ENCODE results near the gene MYMK. TPM values are rescaled to one million over a fixed set of nuclear protein-coding genes. Genes with fewer than 3 reads are reported as not detected.

Gene MYMK
- total and polyA plus RNA-seq, 2 of the 8 experiments (the other 6 are each of a cell fraction or from before 2014, with no cell fraction given): not detected

DNA sequence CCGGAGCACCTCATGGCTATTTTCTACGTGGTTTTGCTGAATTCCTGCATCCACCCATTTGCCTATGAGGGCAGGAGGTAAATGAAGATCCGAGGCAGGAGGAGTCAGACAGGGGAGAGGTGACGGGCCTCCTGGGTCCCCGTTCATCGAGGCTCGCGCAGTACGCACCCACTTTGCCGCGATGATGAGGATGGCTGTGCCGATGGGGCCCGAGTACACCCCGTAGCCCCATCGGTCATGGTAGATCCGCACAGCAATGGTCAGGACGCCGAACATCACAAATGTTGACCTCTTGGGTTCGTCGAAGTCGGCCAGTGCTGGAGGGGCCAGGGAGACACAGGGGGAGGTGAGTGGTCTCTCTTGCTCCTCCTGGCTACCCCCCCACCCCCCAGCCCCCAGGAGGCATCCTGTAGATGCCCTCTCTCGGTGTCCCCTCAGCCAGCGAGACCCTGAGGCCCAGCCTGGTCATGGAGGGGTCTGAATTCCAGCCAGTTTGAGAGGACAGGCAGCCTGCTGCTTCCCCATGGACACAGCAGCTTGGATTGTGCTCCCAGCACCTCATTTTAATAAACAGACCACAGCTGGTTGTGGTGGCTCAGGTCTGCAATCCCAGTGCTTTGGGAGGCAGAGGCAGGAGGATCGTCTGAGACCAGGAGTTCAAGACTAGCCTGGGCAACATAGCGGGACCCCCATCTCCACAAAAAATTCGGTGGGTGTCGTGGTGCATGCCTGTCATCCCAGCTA lies 5.9 kb downstream of the MYMK start:
- H4K20me1 ChIP-seq (replicated peaks in 1 of 2; ENCODE audit: control insufficient read depth in 1 of 2, insufficient read depth in 2 of 2, low read length in 2 of 2): no peaks in the 10 kb centered on the region
- H3K79me2 ChIP-seq (ENCODE audit: control insufficient read depth in 1 of 2, insufficient read depth in 2 of 2, low read length in 2 of 2): no peaks in the 10 kb centered on the region
- no peaks in the 10 kb centered on the region for H3K9me3 ChIP-seq (ENCODE audit: insufficient read depth in 2 of 2, low read depth in 1 of 2, low read length in 1 of 2)
- H4K91ac ChIP-seq (replicated peaks; ENCODE audit: insufficient read length, low read length): no peak overlapping the region
- no peak overlapping the region for H2BK15ac ChIP-seq (ENCODE audit: low read length)
- FAIRE-seq (no peak), DNase-seq (ENCODE audit: low read depth in 1 of 2, low spot score in 2 of 2) (no peak)
- no peak overlapping the region for H3K4ac ChIP-seq (replicated peaks; ENCODE audit: insufficient read length, low read depth, low read length)
- H3K27ac ChIP-seq (ENCODE audit: low read depth, low read length): no peak overlapping the region
- H2BK5ac ChIP-seq (ENCODE audit: low read depth, low read length): no peak overlapping the region
- no peak overlapping the region for H3K4me3 ChIP-seq (ENCODE audit: extremely low read depth in 1 of 4, insufficient read depth in 2 of 4, low read depth in 3 of 4, low read length in 4 of 4)
- H3K4me1 ChIP-seq (replicated peaks in 1 of 4; ENCODE audit: control insufficient read depth in 3 of 4, insufficient read depth in 4 of 4, low read length in 3 of 4): peaks cover 0 to 3% (median 0%) of the 10 kb centered on the region in 4 experiments; a peak in 1 of 7 replicates
- no peak overlapping the region for H3K9ac ChIP-seq (replicated peaks in 1 of 4; ENCODE audit: extremely low read depth in 1 of 4, low read depth in 3 of 4, low read length in 3 of 4)
- H4K8ac ChIP-seq (ENCODE audit: extremely low read depth, insufficient read depth, low read length): peak overlapping the region; percentile 60; the same call in 1 of the 2 replicates
- no peak overlapping the region for H3K56ac ChIP-seq (replicated peaks; ENCODE audit: insufficient read length, low read depth, low read length)
- H3K18ac ChIP-seq (ENCODE audit: extremely low read depth, low read length): no peak overlapping the region
- H3K14ac ChIP-seq (ENCODE audit: insufficient read length): no peak overlapping the region
- no peaks in the 10 kb centered on the region for H3K23me2 ChIP-seq (ENCODE audit: low read depth, low read length)
- H3K27me3 ChIP-seq (replicated peaks in 1 of 4; ENCODE audit: control insufficient read depth in 3 of 4, extremely low read depth in 1 of 4, insufficient read depth in 3 of 4, low read length in 3 of 4): no peaks in the 10 kb centered on the region
- no peak overlapping the region for H3K23ac ChIP-seq (ENCODE audit: insufficient read length)
- 0 out of 2 replicates have a peak overlapping the region, but pooled peaks have one; percentile 13 for H2BK20ac ChIP-seq (ENCODE audit: low read length)
- POLR2A ChIA-PET (ENCODE audit: partially characterized antibody): interaction anchor here (1.4 to 1.5 kb wide), 2 partner anchors 8 to 13 kb away, joined by 3 to 9 read pairs; no protein-coding TSS in a partner anchor
- H3K36me3 ChIP-seq (ENCODE audit: control insufficient read depth in 2 of 4, insufficient read depth in 4 of 4, low read length in 3 of 4): no peaks in the 10 kb centered on the region
- CTCF ChIA-PET (ENCODE audit: partially characterized antibody): interaction anchor here (1.3 to 2.2 kb wide), 5 partner anchors 10 to 208 kb away, joined by 3 to 10 read pairs (median 4); no protein-coding TSS in a partner anchor
- no peak overlapping the region for H2BK12ac ChIP-seq (ENCODE audit: low read depth, low read length)
- H2AK5ac ChIP-seq (ENCODE audit: low read depth, low read length): no peak overlapping the region
- no peak overlapping the region for H2BK120ac ChIP-seq (replicated peaks; ENCODE audit: low read depth, low read length)
- H2AFZ ChIP-seq (ENCODE audit: low read length): no peak overlapping the region
- H3K4me2 ChIP-seq (ENCODE audit: insufficient read depth in 1 of 2, low read depth in 2 of 2, low read length in 2 of 2): no peak overlapping the region
- WGBS, 2 experiments (ENCODE audit: extremely low coverage in 1 of 2, insufficient coverage in 1 of 2, insufficient read length in 1 of 2, insufficient replicate concordance in 2 of 2, low coverage in 1 of 2, low lambda C conversion rate in 2 of 2, missing lambda C conversion rate in 1 of 2): 93% methylated on average over 25 of the region's 27 CpGs; no CpG with 5 or more reads in 1 of the 2 experiments
- no peaks in the 10 kb centered on the region for H3K79me1 ChIP-seq (ENCODE audit: low read depth, low read length)
- no peak overlapping the region for H4K5ac ChIP-seq (ENCODE audit: insufficient read length, low read depth, low read length)
- TF ChIP-seq SIN3A (conservative IDR thresholded peaks at IDR 0.05 in 1 of 2, IDR thresholded peaks at IDR 0.05 in 1 of 2; ENCODE audit: low read depth in 1 of 2, low read length in 2 of 2) (no peak), GTF2F1 (IDR thresholded peaks at IDR 0.05; ENCODE audit: borderline replicate concordance, low read depth, low read length) (no peak), BCL11A (IDR thresholded peaks at IDR 0.05; ENCODE audit: low read depth in 2 of 2, low read length in 2 of 2) (no peak), EZH2 (IDR thresholded peaks at IDR 0.05; ENCODE audit: low read depth, low read length, severe bottlenecking) (no peak), POLR2A (IDR thresholded peaks at IDR 0.05; ENCODE audit: control extremely low read depth in 1 of 2, low read depth in 2 of 2, low read length in 2 of 2) (no peak), TCF12 (IDR thresholded peaks at IDR 0.05; ENCODE audit: low read depth, low read length) (no peak), CEBPB (IDR thresholded peaks at IDR 0.05; ENCODE audit: low read depth, low read length) (no peak), CHD1 (IDR thresholded peaks at IDR 0.05; ENCODE audit: low read depth, low read length) (no peak), BACH1 (IDR thresholded peaks at IDR 0.05; ENCODE audit: low read length) (no peak), TAF7 (optimal IDR thresholded peaks at IDR 0.05; ENCODE audit: borderline replicate concordance, low read depth, low read length) (no peak), SP4 (IDR thresholded peaks at IDR 0.05; ENCODE audit: low read length) (no peak), RXRA (IDR thresholded peaks at IDR 0.05; ENCODE audit: insufficient read depth, low read depth, low read length) (no peak)
- TF ChIP-seq, protein P1, sequence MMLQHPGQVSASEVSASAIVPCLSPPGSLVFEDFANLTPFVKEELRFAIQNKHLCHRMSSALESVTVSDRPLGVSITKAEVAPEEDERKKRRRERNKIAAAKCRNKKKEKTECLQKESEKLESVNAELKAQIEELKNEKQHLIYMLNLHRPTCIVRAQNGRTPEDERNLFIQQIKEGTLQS (IDR thresholded peaks at IDR 0.05; ENCODE audit: insufficient read depth, low read depth, low read length): no peak
